ENCODE measurements around the gene IFT57. TPM values are rescaled to one million over a fixed set of nuclear protein-coding genes. Genes with fewer than 3 reads are reported as not detected.

Gene IFT57
- total and polyA plus RNA-seq, 2 experiments from 2014 or later = 38.4 to 55.8 TPM

GRCh38 chr3:108130236-108130635, 92.0 kb downstream of the IFT57 start:
- H3K27ac ChIP-seq = no peak overlapping the region
- H3K9me3 ChIP-seq (ENCODE audit: low read depth) = no peaks in the 10 kb centered on the region
- H3K36me3 ChIP-seq (replicated peaks; ENCODE audit: insufficient read depth, low read depth) = no peaks in the 10 kb centered on the region
- 96% methylated on average over 4 of the region's 4 CpGs for WGBS (ENCODE audit: low lambda C conversion rate, missing lambda C conversion rate)
- no peaks in the 10 kb centered on the region for H3K4me1 ChIP-seq (ENCODE audit: insufficient read depth)
- no peaks in the 10 kb centered on the region for H3K9me2 ChIP-seq (replicated peaks; ENCODE audit: insufficient read depth)
- H2AFZ ChIP-seq = no peak overlapping the region
- H3K27me3 ChIP-seq = no peaks in the 10 kb centered on the region
- no peaks in the 10 kb centered on the region for H3K79me2 ChIP-seq
- no peak for DNase-seq (ENCODE audit: low spot score)
- no peak for TF ChIP-seq EZH2 (IDR thresholded peaks at IDR 0.05; ENCODE audit: borderline replicate concordance)
- TF ChIP-seq EZH2phosphoT487 (IDR thresholded peaks at IDR 0.05; ENCODE audit: low read depth, severe bottlenecking, unreplicated experiment) = no peak
- no peak for TF ChIP-seq CTCF (IDR thresholded peaks at IDR 0.05; ENCODE audit: poor library complexity)
- no peaks in the 10 kb centered on the region for H4K20me1 ChIP-seq (ENCODE audit: insufficient read depth, poor library complexity, severe bottlenecking)
- no peak overlapping the region for H3K4me2 ChIP-seq
- H3K4me3 ChIP-seq = no peak overlapping the region

- H3K79me2 ChIP-seq = no peaks in the 10 kb centered on the region
- no peaks in the 10 kb centered on the region for H3K36me3 ChIP-seq (replicated peaks; ENCODE audit: insufficient read depth, low read depth)
- H3K27ac ChIP-seq = no peak overlapping the region
- 85% methylated on average over 9 of the region's 9 CpGs for WGBS (ENCODE audit: low lambda C conversion rate, missing lambda C conversion rate)
- DNase-seq (ENCODE audit: low spot score) = no peak
- H3K4me3 ChIP-seq = no peak overlapping the region
- TF ChIP-seq EZH2phosphoT487 (IDR thresholded peaks at IDR 0.05; ENCODE audit: low read depth, severe bottlenecking, unreplicated experiment) (no peak), CTCF (IDR thresholded peaks at IDR 0.05; ENCODE audit: poor library complexity) (no peak), EZH2 (IDR thresholded peaks at IDR 0.05; ENCODE audit: borderline replicate concordance) (no peak)
- no peaks in the 10 kb centered on the region for H3K4me1 ChIP-seq (ENCODE audit: insufficient read depth)
- no peaks in the 10 kb centered on the region for H3K27me3 ChIP-seq
- no peak overlapping the region for H2AFZ ChIP-seq
- H3K9me2 ChIP-seq (replicated peaks; ENCODE audit: insufficient read depth) = no peaks in the 10 kb centered on the region
- no peak overlapping the region for H3K4me2 ChIP-seq
- H4K20me1 ChIP-seq (ENCODE audit: insufficient read depth, poor library complexity, severe bottlenecking) = no peaks in the 10 kb centered on the region
- H3K9me3 ChIP-seq (ENCODE audit: low read depth) = no peaks in the 10 kb centered on the region
Observed at GRCh38 chr3:108127301-108127988, 94.8 kb downstream of the IFT57 start.

- no peaks in the 10 kb centered on the region for H3K27me3 ChIP-seq
- H2AFZ ChIP-seq = no peak overlapping the region
- H3K79me2 ChIP-seq = no peaks in the 10 kb centered on the region
- no peaks in the 10 kb centered on the region for H3K4me1 ChIP-seq (ENCODE audit: insufficient read depth)
- no peak for TF ChIP-seq CTCF (IDR thresholded peaks at IDR 0.05; ENCODE audit: poor library complexity)
- no peak for TF ChIP-seq EZH2phosphoT487 (IDR thresholded peaks at IDR 0.05; ENCODE audit: low read depth, severe bottlenecking, unreplicated experiment)
- TF ChIP-seq EZH2 (IDR thresholded peaks at IDR 0.05; ENCODE audit: borderline replicate concordance) = no peak
- no peaks in the 10 kb centered on the region for H3K9me3 ChIP-seq (ENCODE audit: low read depth)
- no peak overlapping the region for H3K4me2 ChIP-seq
- no peak overlapping the region for H3K27ac ChIP-seq
- 96% methylated on average over 1 of the region's 1 CpG for WGBS (ENCODE audit: low lambda C conversion rate, missing lambda C conversion rate)
- no peaks in the 10 kb centered on the region for H4K20me1 ChIP-seq (ENCODE audit: insufficient read depth, poor library complexity, severe bottlenecking)
- no peak overlapping the region for H3K4me3 ChIP-seq
- DNase-seq (ENCODE audit: low spot score) = no peak
- no peaks in the 10 kb centered on the region for H3K9me2 ChIP-seq (replicated peaks; ENCODE audit: insufficient read depth)
- H3K36me3 ChIP-seq (replicated peaks; ENCODE audit: insufficient read depth, low read depth) = no peaks in the 10 kb centered on the region
Observed at GRCh38 chr3:108126348-108126747, 95.9 kb downstream of the IFT57 start.
